ENCODE results near the gene AP1S1. TPM values are rescaled to one million over a fixed set of nuclear protein-coding genes. Genes with fewer than 3 reads are reported as not detected.

The AP1S1 gene
- total and polyA plus RNA-seq, 9 of the 15 experiments (the other 6 are each of a cell fraction or from before 2014, with no cell fraction given) = 4.4 to 149 (median 89.4) TPM

GRCh38 chr7:101169838-101170551, 15.7 kb downstream of the AP1S1 start (continued):
- TF ChIP-seq ATF6 (CRISPR knock-in tag; IDR thresholded peaks at IDR 0.05) (no peak), GABPB1 (CRISPR knock-in tag; IDR thresholded peaks at IDR 0.05) (no peak), CBX2 (IDR thresholded peaks at IDR 0.05; ENCODE audit: insufficient read depth, low read length, poor library complexity, severe bottlenecking) (no peak), BCL6 (CRISPR knock-in tag; IDR thresholded peaks at IDR 0.05) (no peak), MCM7 (IDR thresholded peaks at IDR 0.05) (no peak), E2F5 (CRISPR knock-in tag; IDR thresholded peaks at IDR 0.05) (no peak), ZNF224 (CRISPR knock-in tag; IDR thresholded peaks at IDR 0.05) (no peak), ZNF436 (CRISPR knock-in tag; IDR thresholded peaks at IDR 0.05) (no peak), SRSF1 (IDR thresholded peaks at IDR 0.05; ENCODE audit: low read depth, low read length) (no peak), CXXC5 (CRISPR knock-in tag; IDR thresholded peaks at IDR 0.05) (peak; percentile 64; the same call in 1 of the 2 replicates), ZNF324 (CRISPR knock-in tag; IDR thresholded peaks at IDR 0.05) (no peak), CHD1 (IDR thresholded peaks at IDR 0.05; ENCODE audit: low read length) (no peak), KAT7 (CRISPR knock-in tag; IDR thresholded peaks at IDR 0.05; ENCODE audit: borderline replicate concordance) (no peak), SNIP1 (IDR thresholded peaks at IDR 0.05; ENCODE audit: low read depth) (no peak), ZFP36 (IDR thresholded peaks at IDR 0.05; ENCODE audit: low read depth, low read length, partially characterized antibody) (no peak), HMG20B (CRISPR knock-in tag; IDR thresholded peaks at IDR 0.05) (no peak), MTF1 (CRISPR knock-in tag; IDR thresholded peaks at IDR 0.05; ENCODE audit: borderline replicate concordance) (no peak), EGR1 (conservative IDR thresholded peaks at IDR 0.05) (peak; percentile 100), NFE2L1 (tag; IDR thresholded peaks at IDR 0.05; ENCODE audit: borderline replicate concordance, low read depth) (no peak), ZEB2 (IDR thresholded peaks at IDR 0.05) (no peak)
- TF ChIP-seq, protein P1, sequence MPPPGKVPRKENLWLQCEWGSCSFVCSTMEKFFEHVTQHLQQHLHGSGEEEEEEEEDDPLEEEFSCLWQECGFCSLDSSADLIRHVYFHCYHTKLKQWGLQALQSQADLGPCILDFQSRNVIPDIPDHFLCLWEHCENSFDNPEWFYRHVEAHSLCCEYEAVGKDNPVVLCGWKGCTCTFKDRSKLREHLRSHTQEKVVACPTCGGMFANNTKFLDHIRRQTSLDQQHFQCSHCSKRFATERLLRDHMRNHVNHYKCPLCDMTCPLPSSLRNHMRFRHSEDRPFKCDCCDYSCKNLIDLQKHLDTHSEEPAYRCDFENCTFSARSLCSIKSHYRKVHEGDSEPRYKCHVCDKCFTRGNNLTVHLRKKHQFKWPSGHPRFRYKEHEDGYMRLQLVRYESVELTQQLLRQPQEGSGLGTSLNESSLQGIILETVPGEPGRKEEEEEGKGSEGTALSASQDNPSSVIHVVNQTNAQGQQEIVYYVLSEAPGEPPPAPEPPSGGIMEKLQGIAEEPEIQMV (tag; conservative IDR thresholded peaks at IDR 0.05; ENCODE audit: low read depth) = no peak
- TF ChIP-seq, protein P2, sequence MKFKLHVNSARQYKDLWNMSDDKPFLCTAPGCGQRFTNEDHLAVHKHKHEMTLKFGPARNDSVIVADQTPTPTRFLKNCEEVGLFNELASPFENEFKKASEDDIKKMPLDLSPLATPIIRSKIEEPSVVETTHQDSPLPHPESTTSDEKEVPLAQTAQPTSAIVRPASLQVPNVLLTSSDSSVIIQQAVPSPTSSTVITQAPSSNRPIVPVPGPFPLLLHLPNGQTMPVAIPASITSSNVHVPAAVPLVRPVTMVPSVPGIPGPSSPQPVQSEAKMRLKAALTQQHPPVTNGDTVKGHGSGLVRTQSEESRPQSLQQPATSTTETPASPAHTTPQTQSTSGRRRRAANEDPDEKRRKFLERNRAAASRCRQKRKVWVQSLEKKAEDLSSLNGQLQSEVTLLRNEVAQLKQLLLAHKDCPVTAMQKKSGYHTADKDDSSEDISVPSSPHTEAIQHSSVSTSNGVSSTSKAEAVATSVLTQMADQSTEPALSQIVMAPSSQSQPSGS (CRISPR knock-in tag; IDR thresholded peaks at IDR 0.05) = no peak
